ENCODE measurements around the gene THSD4.

Gene THSD4

DNA sequence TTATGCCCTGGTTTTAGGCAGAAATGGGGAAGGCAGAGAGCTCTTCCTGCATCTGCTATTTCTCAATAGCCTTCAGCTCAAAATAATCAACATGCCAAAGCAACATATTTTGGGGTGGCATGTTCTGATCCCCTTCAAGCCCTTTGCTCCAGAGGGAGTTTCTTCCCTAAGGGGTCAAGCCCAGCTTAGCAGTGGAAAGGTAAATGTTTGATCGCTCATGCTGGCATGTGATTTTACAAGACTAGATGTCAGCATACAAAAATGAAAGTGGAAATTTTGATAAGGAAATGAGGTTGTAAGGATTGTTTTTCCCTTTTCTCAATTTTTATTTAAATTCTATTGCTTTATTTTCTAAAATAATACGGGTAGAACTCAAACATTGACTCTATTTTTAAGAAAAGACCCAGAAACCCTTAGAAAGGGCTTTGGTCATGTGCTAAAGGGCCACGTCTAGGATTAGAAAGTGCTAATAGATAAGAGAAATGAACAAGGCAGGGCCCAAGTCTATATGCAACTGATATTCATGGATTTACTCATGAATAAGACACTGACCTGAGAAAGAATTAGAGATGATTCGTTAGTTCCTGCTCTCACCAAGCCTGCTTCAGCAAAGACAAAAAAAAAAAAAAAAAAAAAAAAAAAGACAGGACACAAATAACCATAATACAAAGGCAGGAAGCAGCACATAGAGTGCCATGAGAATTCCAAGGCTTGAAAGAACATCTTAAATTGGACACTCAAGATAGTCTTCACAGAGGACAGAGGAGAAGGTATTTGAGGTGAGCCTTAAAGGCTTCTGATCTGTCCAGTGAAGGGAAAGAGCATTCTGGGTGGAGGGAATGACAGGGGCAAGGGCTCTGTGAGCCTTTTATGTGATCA is 640.1 kb downstream of the THSD4 start:
- no peak for TF ChIP-seq CTCF (IDR thresholded peaks at IDR 0.05; ENCODE audit: control insufficient read depth, extremely low read depth, insufficient read depth)
- DNase-seq (ENCODE audit: low read depth): no peak
- H3K4me3 ChIP-seq (ENCODE audit: low read depth, low read length): no peak overlapping the region

DNA sequence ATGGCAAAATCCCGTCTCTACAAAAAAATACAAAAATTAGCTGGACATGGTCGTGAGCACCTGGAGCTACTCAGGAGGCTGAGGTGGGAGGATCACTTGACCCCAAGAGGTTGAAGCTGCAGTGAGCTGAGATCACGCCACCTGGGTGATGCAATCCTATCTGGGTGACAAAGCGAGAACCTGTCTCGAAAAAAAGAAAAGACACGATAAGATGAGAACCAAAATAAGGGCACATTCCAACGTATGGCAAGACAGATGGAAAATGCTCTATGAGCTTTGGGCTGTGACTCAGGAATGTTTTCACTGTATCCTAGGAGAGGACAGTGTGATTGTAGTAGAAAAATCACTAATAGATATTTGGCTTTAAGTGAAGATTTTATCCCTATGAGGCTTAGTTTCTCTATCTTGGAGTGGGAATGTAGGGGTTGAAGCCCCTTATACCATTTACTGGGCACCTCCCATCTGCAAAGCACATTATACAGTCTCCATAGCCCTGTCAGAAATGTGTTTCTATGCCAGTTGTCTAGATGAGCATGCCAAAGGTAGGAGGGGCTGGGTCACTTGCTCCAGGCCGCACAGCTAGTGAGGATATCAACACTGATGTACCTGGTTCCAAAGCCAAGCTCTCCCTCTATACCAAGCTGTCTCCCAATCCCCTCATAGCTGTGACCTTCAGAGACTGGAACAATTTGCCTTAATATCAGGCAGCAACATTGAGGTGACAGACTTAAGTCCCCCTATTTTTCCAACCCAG is 641.5 kb downstream of the THSD4 start:
- no peak for DNase-seq (ENCODE audit: low read depth)
- TF ChIP-seq CTCF (IDR thresholded peaks at IDR 0.05; ENCODE audit: control insufficient read depth, extremely low read depth, insufficient read depth): no peak
- H3K4me3 ChIP-seq (ENCODE audit: low read depth, low read length): no peak overlapping the region

DNA sequence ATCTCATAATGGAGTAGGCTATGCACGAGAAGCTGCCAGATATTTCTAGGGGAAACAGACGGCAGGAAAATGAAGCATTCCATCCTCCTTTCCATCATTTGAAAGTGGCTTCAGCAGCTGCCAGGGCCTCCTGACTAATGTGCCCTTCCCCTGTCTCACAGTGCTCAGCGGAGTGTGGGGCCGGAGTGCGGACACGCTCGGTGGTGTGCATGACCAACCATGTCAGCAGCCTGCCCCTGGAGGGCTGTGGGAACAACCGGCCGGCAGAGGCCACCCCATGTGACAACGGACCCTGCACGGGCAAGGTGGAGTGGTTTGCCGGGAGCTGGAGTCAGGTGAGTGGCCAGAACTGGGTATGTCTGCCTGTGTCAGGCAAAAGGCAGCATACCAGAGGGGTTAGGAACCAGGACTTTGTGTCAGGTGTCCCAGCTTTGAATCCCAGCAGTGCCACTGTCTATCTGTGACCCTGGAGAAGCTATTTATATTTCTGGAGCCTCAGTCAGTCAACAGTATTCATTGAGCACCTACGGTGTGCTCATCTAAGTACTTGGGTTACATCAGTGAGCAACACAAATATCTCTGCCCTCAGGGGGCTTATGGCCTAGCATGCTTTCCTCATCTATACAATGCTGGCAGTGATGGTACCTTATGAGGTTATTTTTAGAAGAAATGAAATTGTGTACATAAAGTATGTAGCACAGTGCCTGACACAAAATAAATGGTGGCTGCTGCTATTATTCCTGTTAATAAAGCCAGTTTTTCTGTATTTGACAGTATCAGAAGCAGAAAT is 642.7 kb downstream of the THSD4 start:
- H3K4me3 ChIP-seq (ENCODE audit: low read depth, low read length): no peak overlapping the region
- DNase-seq (ENCODE audit: low read depth): no peak
- no peak for TF ChIP-seq CTCF (IDR thresholded peaks at IDR 0.05; ENCODE audit: control insufficient read depth, extremely low read depth, insufficient read depth)

- no peak for TF ChIP-seq CTCF (IDR thresholded peaks at IDR 0.05; ENCODE audit: control insufficient read depth, extremely low read depth, insufficient read depth)
- DNase-seq (ENCODE audit: low read depth): no peak
- no peak overlapping the region for H3K4me3 ChIP-seq (ENCODE audit: low read depth, low read length)
Measured at GRCh38 chr15:71758711-71759110, 643.4 kb downstream of the THSD4 start.

DNA sequence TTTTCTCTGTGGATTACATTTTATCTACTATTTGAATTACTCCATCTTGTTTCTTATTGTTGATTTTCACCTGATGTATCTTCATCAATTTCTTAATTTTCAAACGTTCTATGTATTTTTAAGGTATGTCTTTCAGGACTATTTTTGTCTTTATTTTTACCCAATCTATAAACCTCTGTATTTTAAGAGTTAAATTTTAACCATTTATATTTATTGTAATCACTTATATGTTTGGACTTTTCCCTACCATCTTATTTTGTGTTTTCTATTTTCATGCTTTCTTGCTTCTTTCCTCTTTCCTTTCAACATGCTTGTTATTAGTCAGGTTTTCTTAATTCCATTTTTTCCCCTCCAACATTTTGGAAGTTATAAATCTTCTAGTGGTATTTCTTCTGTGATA is 645.6 kb downstream of the THSD4 start:
- no peak for TF ChIP-seq CTCF (IDR thresholded peaks at IDR 0.05; ENCODE audit: control insufficient read depth, extremely low read depth, insufficient read depth)
- DNase-seq (ENCODE audit: low read depth): no peak
- H3K4me3 ChIP-seq (ENCODE audit: low read depth, low read length): no peak overlapping the region

- no peak for TF ChIP-seq CTCF (IDR thresholded peaks at IDR 0.05; ENCODE audit: control insufficient read depth, extremely low read depth, insufficient read depth)
- no peak overlapping the region for H3K4me3 ChIP-seq (ENCODE audit: low read depth, low read length)
- DNase-seq (ENCODE audit: low read depth): no peak
Measured at GRCh38 chr15:71761649-71762048, 646.4 kb downstream of the THSD4 start.
